GM19397 (cell line): ENCODE data around the gene AHR.

Experiments used
- ATAC-seq: cut with Tn5 transposase; IDR thresholded peaks from one replicate; pipeline ENCODE4 v1.9.1; 2021; ENCODE audit warnings: mild to moderate bottlenecking, moderate library complexity; ENCODE audit not compliant: unreplicated experiment

Gene AHR

DNA sequence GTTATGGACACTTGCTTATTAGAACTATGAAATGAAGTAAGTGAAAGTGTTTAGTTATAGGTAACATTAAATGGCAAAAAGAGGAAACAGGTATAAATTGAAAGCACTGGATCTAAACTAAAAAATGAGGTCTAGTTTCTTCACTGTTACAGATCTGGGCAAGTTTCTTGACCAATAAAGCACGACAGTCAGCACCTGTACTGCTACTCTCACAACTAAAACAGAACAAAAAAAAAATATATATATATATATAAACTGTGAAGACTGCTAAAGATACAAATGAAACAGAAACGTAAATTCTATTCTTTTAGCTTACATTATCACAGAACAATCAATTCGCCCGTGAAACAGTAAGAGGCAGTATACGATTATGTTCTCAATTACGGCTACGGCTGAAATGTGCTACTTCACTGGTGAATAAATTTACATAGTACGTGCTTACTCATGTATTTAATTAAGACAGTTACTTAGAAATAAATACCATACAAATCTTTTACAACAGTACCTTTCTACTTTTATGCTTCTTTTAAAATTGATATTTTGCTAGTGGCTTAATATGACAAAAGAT lies 4.2 kb downstream of the AHR start:
- no peak for ATAC-seq

DNA sequence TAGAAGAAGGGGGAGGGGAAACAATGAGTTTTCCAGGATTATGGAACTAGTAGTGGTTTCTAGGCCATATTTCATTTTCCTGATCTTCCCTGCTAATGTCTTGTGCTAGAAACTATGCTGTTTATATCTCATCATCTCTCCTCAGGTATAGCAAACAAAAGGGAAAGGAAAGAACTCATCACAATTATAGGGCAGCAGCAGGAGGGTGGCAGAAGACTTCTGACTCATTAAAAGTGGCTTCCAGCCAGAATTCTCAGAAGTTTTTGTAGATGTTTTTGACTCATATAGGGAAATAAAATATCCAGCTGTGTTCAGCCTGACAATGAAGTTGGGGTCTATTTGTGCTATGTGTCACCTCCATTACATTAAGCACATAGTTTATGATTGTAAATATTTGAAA lies 6.5 kb downstream of the AHR start:
- no peak for ATAC-seq

DNA sequence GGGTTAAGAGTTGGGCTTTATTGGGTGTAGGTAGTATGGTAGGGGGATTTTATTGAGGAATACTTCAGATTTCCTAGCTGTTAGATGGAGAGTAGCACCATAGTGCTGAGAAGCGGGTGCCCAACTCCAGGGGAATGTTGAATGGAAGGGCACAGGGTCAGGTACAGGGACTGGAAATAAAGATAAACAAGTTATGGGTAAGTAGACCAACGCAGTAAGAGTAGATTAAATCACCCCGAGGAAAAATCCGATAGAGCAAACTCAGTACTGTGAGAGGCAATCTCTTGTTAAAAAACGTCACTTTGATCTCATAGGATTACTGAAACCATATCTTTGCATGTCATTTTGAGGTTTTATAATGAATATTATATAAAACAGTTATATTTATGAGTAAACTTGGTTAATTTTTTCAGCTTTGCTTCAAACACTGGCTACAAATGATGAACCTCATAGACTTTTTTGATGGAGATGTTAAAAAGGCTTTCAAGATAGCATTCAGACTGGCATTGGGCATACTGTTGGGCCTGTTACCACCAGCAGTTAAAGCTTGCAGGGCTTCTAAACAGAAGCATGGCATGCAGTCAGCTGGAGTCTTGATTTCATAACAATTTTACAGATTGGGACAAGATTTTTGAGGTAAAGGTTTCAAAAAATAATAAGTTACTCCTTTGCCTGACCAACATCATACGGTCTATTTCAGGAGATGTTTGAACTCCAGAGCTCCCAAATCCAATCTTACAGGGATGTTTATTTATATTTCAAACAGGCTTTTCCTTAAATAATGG lies 7.1 kb downstream of the AHR start:
- no peak for ATAC-seq

DNA sequence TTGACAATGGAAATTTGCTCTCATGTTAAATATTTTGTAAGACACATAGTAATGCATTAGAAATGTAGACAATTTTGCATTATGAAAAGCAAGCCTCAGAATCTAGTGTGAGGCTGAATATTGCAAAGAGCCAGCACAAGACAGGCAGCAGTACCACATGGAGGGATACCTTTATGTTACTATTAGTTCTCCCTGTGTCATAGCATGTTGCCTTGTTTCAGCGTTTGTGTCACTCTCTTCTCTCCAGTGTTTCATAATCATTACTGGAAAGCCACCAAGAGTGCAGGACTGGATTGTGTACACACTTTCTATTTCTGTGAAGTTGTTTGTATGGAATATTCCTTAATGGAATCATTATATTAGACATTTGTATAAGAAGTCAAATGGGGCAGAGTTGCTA lies 8.5 kb downstream of the AHR start:
- no peak for ATAC-seq

DNA sequence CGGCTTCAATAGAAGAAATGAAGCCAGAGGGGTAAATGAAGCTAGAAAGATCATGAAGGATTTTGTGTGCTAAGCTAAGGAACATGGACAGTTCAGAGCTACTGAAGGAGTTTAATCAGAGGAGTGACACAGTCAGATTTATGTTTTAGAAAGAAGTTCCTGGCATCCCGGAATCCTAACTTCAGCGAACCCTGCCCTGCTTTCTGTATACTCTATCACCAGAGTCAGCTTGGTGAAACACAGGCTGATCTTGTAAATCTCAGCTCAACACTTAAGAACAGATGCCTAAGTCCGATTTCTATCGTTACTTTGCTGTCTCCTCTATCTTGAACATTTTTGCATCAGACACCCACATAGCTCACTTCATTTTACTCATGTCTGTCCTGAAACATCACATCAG lies 9.1 kb downstream of the AHR start:
- no peak for ATAC-seq

DNA sequence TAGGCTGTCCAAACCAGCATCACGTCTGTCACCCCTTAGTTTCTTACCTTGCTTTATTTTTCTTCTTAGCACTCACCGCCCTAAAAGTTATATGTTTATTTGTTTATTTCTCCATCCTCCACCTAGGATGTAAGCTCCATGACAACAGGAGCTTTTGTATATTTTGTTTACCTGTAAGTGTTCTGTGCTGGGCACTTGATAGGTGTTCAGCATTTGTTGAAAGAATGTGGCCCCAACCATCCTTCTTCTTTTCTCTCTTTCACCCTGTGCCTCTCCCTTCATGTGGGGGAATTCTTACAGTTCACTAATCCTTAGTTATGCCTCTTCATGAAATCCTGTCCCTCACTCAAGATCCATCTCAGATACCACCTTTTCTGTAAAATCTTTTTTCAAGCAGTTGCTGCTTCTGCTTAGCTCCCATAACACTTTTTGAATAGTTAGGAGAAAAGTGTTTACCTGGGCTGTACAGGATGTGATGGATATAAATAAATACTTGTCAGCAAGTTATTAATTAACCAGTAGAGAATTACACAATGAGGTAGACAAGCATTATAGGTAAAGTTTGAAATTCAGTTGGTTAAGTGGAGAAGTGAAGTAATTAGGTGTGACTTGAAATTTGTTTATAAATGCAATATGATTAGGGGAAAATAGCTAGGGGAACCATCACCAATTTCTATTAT lies 9.7 kb downstream of the AHR start:
- ATAC-seq, result no peak

DNA sequence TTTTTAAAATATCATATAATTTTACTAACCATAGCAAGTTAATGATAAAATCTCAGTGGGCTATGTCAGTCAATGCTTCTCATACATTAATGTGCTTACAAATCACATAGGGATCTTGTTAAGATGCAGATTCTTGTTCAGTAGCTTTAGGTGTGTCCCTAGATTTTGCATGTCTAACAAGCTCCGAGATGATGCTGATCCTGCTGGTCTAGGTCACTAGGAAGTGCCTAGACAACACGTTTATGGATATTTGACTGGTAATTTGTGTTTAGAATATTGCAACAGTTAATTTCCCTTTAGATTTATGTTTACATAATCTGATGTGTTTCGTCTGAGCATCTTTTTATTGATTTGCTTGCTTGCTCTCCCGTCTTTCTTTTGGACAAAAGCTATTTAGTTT lies 12.7 kb downstream of the AHR start:
- no peak for ATAC-seq

DNA sequence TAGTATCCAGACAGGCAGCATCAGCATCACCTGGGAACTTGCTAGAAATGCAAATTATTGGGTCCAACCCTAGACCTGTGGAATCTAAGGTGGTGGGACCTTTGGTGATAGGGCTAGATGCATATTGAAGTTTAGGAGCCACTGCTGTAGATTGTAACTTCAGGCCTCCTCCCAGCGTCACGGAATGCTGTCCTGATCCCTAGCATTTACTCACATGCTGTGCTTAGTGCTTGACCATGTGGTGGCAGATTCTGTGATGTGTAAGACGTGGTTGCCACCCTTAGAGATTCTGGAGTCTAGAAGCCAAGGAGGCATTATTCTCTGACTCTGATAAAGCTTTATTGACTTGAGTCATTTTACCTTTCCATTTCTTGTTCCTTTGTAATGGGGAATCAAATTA lies 13.5 kb downstream of the AHR start:
- no peak for ATAC-seq

DNA sequence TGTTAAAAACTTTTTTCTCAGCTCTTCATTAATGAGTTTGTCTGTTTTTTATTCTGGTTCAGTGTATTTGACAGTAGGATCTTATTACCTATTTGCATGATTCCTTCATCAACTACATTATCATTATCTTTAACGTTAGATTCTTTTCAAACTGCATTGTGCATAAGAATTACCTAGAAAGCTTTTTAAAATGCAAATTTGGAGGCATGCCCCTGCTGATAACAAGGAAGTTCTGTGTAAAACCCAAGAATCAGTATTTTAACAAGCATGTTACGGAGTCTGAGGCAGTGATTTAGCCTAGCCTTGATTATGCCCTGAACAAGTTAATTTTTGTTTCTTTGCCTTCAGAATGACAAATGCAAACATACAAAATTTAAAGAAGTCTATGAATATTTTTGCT lies 14.2 kb downstream of the AHR start:
- no peak for ATAC-seq

DNA sequence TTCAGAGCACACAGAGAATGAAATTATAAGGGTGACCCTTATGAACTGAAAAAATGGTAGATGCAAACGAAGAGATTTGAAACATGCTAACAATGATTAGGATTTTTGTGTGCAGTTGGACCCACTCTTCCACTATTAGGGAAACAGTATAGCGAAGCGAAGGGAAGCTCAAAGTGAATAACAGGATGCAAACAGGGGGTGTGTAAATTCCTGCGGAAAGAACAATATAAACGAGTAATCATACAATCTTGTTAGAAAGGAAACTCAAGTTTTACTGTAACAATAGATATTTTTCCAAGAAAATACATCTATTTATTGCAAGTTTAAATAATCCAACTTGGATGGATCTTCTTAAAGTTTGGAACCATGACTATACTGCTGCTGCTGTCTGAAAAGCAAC lies 14.7 kb downstream of the AHR start:
- no peak for ATAC-seq

DNA sequence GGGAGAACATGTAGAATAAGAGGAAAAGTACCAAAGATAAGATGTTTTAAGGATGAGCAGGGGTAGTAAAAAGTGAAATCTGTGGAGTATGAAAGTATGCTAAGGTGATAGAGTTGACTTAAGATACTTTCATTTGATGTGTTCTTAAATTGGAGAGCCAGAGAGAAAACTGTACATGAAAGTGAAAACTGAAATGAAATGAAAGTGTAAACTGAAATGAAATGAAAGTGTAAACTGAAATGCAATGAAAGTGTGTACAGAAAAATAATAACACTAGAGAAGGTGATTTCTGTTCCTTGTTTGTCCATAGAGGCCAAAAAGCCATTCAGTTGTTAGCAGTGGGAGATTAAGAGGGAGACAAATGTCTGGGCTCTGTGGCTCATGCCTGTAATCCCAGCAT lies 17.5 kb downstream of the AHR start:
- ATAC-seq, result no peak

DNA sequence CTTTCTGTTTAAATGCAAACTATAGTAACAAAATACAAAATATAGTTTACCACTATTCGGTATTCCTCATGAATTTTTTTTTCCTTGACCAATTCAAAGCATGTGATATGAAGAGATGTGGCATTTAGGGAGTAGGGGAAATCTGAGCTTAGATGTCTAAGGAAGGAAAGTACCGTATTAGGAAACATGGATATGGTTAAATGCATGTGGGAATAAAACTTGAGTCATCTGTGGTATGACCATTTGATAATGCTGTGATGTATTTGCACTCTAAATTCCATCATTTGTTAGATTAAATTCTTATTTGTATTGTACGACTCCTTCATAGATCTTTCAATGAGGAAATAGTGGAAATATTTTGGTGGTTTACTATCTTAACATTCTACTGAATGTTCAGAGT lies 19.7 kb downstream of the AHR start:
- ATAC-seq, result no peak

DNA sequence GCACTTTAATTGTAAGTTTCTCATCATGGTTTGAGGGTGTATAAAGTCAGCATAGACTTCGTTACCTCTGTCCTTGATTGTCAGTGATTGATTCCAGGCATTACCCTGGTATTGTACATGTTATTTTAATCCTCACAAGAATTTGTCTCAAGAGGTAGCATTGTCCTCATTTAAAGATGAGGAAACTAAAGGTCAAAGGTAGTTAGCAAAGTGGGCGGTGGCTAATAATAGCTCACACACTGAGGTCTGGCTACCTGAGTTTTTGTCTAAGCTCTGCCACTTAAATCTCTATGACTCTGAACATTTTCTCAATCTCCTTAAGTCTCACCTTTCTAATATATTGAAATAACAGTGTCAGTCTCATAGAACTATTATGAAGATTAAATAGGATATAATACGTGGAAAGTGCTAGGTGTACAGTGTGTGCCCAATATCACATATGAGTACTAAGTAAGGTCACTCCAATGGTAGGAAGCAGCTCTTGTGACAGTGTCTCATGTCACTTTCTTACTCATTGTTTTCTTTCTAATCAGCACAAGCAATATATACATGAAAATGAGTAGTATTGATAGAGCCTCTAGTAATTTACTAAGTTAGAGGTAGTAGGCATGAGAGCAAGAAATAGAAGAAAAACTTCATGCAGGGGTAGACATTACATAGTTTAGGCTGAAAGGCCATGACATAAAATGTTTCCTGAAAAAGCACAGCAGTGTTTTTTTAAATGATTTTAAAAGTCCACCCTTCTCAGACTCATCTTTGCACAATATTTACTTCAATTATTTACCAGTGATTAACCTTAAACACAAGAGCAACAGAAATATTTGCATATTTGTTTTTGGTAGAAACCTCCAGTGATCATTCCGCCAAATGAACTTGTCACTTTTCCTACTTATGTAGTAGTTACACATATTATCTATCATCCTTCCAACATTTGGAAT lies 21.0 kb downstream of the AHR start:
- no peak for ATAC-seq

DNA sequence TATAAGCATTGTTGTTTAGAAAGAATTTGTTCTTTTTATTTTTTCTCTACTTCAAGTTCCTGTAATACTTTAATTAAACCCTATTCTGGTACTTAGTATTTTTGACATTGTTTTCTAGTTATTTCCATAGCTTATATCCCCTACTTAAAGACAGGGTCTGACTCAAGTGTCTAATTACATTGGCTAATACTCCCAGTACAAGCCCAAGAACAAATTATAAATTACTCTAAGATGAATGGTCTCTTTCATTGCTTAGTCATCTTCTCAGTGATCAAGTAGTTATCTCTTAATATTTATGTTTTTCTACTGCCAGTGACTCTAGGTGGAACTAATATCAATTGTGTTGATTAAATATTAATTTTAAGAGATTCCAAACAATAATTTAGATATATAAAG lies 21.6 kb downstream of the AHR start:
- ATAC-seq, result no peak

DNA sequence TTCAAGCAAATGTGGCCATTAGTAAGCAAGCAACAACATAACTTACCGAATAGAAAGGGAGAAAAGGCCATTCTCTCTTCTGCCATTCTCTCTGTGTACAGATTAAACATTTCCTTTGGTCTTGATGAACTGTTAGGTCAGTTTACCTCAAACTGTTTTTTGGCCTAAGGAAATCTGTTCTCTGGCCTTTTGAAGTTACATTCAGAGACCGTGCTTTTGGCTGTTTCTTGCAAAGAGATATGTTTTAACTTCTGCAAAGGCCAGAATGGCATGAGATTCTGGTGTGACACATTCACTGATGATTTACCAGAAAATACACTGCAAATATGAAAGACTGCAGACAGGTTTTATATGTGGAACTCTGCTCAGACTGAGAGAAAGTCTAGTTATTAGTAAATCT lies 22.2 kb downstream of the AHR start:
- no peak for ATAC-seq

DNA sequence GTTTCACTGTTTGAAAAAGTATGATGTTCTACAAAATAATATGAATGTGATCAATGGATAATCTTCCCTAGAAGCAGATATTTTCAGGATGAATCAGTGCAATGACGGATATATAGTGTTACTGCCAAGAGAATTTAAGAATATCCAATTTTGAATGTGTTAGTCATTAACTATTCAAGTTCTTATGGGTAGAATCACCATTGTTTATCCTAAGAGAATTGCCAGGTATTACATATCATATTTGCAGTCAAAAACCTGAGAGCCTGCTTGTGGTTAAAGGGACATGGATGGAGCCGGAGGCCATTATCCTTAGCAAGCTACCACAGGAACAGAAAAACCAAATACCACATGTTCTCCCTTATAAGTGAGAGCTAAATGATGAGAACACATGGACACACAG lies 26.9 kb downstream of the AHR start:
- ATAC-seq, result no peak

DNA sequence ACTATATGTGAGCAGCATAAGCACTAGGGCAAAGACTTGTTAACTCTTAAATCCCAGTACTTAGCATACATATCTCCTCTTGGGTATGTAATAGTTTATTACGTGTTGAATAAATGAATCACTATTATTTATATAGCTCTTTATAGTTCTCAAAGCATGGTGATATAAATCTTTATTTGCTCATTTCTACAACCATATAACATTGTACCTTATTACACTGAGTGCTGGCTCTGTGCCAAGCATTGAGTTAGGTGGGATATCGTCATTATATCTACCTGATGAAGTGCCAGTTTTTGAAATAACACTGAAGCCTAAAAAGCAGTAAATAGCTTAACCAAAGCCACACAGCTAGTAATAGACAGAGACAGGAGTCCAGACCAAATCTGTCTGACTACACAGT lies 27.9 kb downstream of the AHR start:
- ATAC-seq, result no peak

DNA sequence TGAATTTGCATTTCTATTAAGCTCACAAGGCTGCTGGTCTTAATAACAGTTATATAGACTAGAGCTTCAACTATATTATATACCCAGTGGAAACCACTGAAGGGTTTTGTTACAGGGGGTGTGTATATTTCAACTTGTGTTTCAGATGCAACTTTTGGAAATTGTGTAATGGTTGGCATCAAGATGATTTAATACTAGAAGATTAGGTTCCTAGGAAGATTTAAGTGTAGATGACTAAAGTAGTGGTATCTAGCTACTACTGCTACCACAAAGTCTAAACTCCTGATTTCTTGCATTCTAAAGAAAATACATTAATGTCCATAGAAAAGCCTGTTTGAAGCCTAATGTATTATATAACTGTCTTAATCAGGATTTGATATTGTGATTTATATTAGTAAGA lies 30.2 kb downstream of the AHR start:
- ATAC-seq, result no peak

DNA sequence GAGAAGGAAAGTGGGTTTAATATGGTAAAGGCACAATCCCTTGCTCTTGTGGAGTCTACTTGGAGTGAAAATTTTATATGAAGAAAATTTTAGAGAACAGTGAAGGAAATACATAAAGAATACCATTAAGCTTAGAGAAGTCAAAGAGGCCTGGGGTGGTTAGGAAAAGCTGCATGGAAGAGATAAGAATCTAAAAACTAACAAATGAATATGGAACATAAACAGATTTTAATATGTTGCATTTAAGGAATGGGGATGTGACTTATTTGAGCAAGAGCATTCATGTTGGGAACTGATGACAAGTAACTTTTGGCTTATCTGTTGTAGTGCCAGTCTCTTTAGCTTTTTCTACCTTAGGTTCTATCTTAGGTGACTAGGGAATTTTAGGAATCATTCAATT lies 31.0 kb downstream of the AHR start:
- no peak for ATAC-seq

DNA sequence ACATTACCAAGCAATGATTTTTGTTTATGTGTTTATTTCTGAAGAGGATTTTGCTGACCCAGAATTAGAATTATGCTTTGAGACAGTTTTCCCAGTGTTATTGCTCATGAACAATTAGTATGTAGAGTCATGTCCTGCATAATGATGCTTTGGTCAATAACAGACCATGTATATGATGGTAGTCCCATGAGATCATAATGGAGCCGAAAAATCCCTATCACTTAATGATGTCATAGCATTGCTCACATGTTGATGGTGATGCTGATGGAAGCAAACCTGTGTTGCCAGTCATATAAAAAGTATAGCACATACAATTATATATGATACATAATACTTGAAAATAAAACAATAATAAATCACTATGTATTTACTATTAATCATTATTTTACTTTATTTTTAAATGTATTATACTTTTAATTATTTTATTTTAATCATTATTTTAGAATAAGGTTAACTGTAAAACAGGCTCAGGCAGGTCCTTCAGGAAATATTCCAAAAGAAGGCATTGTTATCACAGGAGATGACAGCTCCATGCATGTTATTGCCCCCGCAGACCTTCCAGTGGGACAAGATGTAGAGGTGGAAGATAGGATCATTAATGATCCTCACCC lies 33.5 kb downstream of the AHR start:
- no peak for ATAC-seq

DNA sequence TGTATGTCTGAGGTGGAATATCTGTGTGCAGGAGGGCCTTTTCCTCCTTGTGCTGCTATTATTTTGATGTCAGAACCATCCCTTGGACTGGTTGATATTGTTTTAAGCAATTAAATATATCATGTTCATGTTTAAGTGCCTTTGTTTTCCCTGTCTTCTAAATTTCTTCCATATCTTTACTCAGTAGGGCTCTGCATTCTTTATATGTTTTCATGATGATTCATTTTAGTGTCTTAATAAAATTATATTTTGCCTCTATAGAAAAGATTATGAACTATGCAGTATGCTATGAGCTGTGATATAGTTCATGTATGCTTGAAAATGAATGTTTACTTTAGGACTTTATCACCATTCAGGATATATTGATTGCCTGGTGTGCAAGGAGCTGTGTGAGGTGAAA lies 34.8 kb downstream of the AHR start:
- no peak for ATAC-seq
